Measurements from ENCODE around the gene IDH2.
A peak's percentile ranks its signal among the peaks of the same experiment; 100 is the strongest.

Gene IDH2

GRCh38 chr15:90083419-90083818 lies 18.8 kb downstream of the IDH2 start:
- H3K9me3 ChIP-seq (ENCODE audit: low read depth, low read length), result no peaks in the 10 kb centered on the region
- DNase-seq (ENCODE audit: low read depth, low spot score), result no peak
- H3K36me3 ChIP-seq (ENCODE audit: insufficient read depth, low read length), result peaks cover 58% of the 10 kb centered on the region
- peak overlapping the region; percentile 71 for H3K27ac ChIP-seq
- no peak overlapping the region for H3K4me3 ChIP-seq
- TF ChIP-seq POLR2AphosphoS5 (IDR thresholded peaks at IDR 0.05; ENCODE audit: borderline replicate concordance, low read depth, low read length) (no peak), EZH2 (IDR thresholded peaks at IDR 0.05) (no peak), FOXP2 (optimal IDR thresholded peaks at IDR 0.05; ENCODE audit: control extremely low read depth, extremely low read length, insufficient read depth) (no peak)
- no peak overlapping the region for H3K9ac ChIP-seq (ENCODE audit: insufficient read length)

GRCh38 chr15:90082140-90082715 lies 20.0 kb downstream of the IDH2 start:
- no peak overlapping the region for H3K9ac ChIP-seq (ENCODE audit: insufficient read length)
- H3K27ac ChIP-seq, result peak overlapping the region; percentile 26; the same call in 1 of the 2 replicates
- H3K9me3 ChIP-seq (ENCODE audit: low read depth, low read length), result no peaks in the 10 kb centered on the region
- DNase-seq (ENCODE audit: low read depth, low spot score), result no peak
- TF ChIP-seq FOXP2 (optimal IDR thresholded peaks at IDR 0.05; ENCODE audit: control extremely low read depth, extremely low read length, insufficient read depth) (no peak), POLR2AphosphoS5 (IDR thresholded peaks at IDR 0.05; ENCODE audit: borderline replicate concordance, low read depth, low read length) (no peak), EZH2 (IDR thresholded peaks at IDR 0.05) (no peak)
- H3K4me3 ChIP-seq, result no peak overlapping the region
- H3K36me3 ChIP-seq (ENCODE audit: insufficient read depth, low read length), result peaks cover 50% of the 10 kb centered on the region

GRCh38 chr15:90080818-90081393 lies 21.4 kb downstream of the IDH2 start:
- H3K36me3 ChIP-seq (ENCODE audit: insufficient read depth, low read length), result peaks cover 42% of the 10 kb centered on the region
- no peak overlapping the region for H3K27ac ChIP-seq
- H3K9ac ChIP-seq (ENCODE audit: insufficient read length), result no peak overlapping the region
- DNase-seq (ENCODE audit: low read depth, low spot score), result no peak
- TF ChIP-seq POLR2AphosphoS5 (IDR thresholded peaks at IDR 0.05; ENCODE audit: borderline replicate concordance, low read depth, low read length), result no peak
- TF ChIP-seq EZH2 (IDR thresholded peaks at IDR 0.05), result no peak
- no peak for TF ChIP-seq FOXP2 (optimal IDR thresholded peaks at IDR 0.05; ENCODE audit: control extremely low read depth, extremely low read length, insufficient read depth)
- H3K4me3 ChIP-seq, result no peak overlapping the region
- no peaks in the 10 kb centered on the region for H3K9me3 ChIP-seq (ENCODE audit: low read depth, low read length)

GRCh38 chr15:90080458-90080755 lies 21.9 kb downstream of the IDH2 start:
- TF ChIP-seq POLR2AphosphoS5 (IDR thresholded peaks at IDR 0.05; ENCODE audit: borderline replicate concordance, low read depth, low read length) (no peak), FOXP2 (optimal IDR thresholded peaks at IDR 0.05; ENCODE audit: control extremely low read depth, extremely low read length, insufficient read depth) (no peak), EZH2 (IDR thresholded peaks at IDR 0.05) (no peak)
- Histone ChIP-seq H3K27ac (no peak overlapping the region), H3K9ac (ENCODE audit: insufficient read length) (no peak overlapping the region), H3K4me3 (no peak overlapping the region), H3K36me3 (ENCODE audit: insufficient read depth, low read length) (peaks cover 38% of the 10 kb centered on the region), H3K9me3 (ENCODE audit: low read depth, low read length) (no peaks in the 10 kb centered on the region)
- no peak for DNase-seq (ENCODE audit: low read depth, low spot score)

- no peak for TF ChIP-seq EZH2 (IDR thresholded peaks at IDR 0.05)
- TF ChIP-seq FOXP2 (optimal IDR thresholded peaks at IDR 0.05; ENCODE audit: control extremely low read depth, extremely low read length, insufficient read depth), result no peak
- TF ChIP-seq POLR2AphosphoS5 (IDR thresholded peaks at IDR 0.05; ENCODE audit: borderline replicate concordance, low read depth, low read length), result no peak
- H3K27ac ChIP-seq, result no peak overlapping the region
- no peak overlapping the region for H3K9ac ChIP-seq (ENCODE audit: insufficient read length)
- H3K36me3 ChIP-seq (ENCODE audit: insufficient read depth, low read length), result peaks cover 32% of the 10 kb centered on the region
- H3K9me3 ChIP-seq (ENCODE audit: low read depth, low read length), result no peaks in the 10 kb centered on the region
- no peak for DNase-seq (ENCODE audit: low read depth, low spot score)
- no peak overlapping the region for H3K4me3 ChIP-seq
These were observed 22.4 kb downstream of the IDH2 start for GRCh38 chr15:90079619-90080457.

- no peak overlapping the region for H3K27ac ChIP-seq
- no peaks in the 10 kb centered on the region for H3K9me3 ChIP-seq (ENCODE audit: low read depth, low read length)
- no peak overlapping the region for H3K4me3 ChIP-seq
- H3K9ac ChIP-seq (ENCODE audit: insufficient read length), result no peak overlapping the region
- H3K36me3 ChIP-seq (ENCODE audit: insufficient read depth, low read length), result peaks cover 26% of the 10 kb centered on the region
- DNase-seq (ENCODE audit: low read depth, low spot score), result no peak
- TF ChIP-seq EZH2 (IDR thresholded peaks at IDR 0.05) (no peak), POLR2AphosphoS5 (IDR thresholded peaks at IDR 0.05; ENCODE audit: borderline replicate concordance, low read depth, low read length) (no peak)
These were observed 23.3 kb downstream of the IDH2 start for GRCh38 chr15:90078965-90079364.

GRCh38 chr15:90076716-90077115 lies 25.6 kb downstream of the IDH2 start:
- H3K27ac ChIP-seq, result no peak overlapping the region
- H3K36me3 ChIP-seq (ENCODE audit: insufficient read depth, low read length), result peaks cover 21% of the 10 kb centered on the region; the same call in 1 of the 2 replicates
- DNase-seq (ENCODE audit: low read depth, low spot score), result no peak
- TF ChIP-seq POLR2AphosphoS5 (IDR thresholded peaks at IDR 0.05; ENCODE audit: borderline replicate concordance, low read depth, low read length) (no peak), EZH2 (IDR thresholded peaks at IDR 0.05) (no peak), FOXP2 (optimal IDR thresholded peaks at IDR 0.05; ENCODE audit: control extremely low read depth, extremely low read length, insufficient read depth) (no peak)
- no peak overlapping the region for H3K4me3 ChIP-seq
- H3K9me3 ChIP-seq (ENCODE audit: low read depth, low read length), result no peaks in the 10 kb centered on the region
- H3K9ac ChIP-seq (ENCODE audit: insufficient read length), result no peak overlapping the region

GRCh38 chr15:90075420-90076289 lies 26.6 kb downstream of the IDH2 start:
- Histone ChIP-seq H3K9me3 (ENCODE audit: low read depth, low read length) (no peaks in the 10 kb centered on the region), H3K9ac (ENCODE audit: insufficient read length) (no peak overlapping the region), H3K36me3 (ENCODE audit: insufficient read depth, low read length) (peaks cover 16% of the 10 kb centered on the region; the same call in 1 of the 2 replicates), H3K4me3 (no peak overlapping the region), H3K27ac (0 out of 2 replicates have a peak overlapping the region, but pooled peaks have one; percentile 25)
- TF ChIP-seq POLR2AphosphoS5 (IDR thresholded peaks at IDR 0.05; ENCODE audit: borderline replicate concordance, low read depth, low read length) (no peak), FOXP2 (optimal IDR thresholded peaks at IDR 0.05; ENCODE audit: control extremely low read depth, extremely low read length, insufficient read depth) (no peak), EZH2 (IDR thresholded peaks at IDR 0.05) (no peak)
- no peak for DNase-seq (ENCODE audit: low read depth, low spot score)
